K562 (cell line): ENCODE measurements around the gene RASL12. TPM values are rescaled to one million over a fixed set of nuclear protein-coding genes. Genes with fewer than 3 reads are reported as not detected.
A peak's percentile ranks its signal among the peaks of the same experiment; 100 is the strongest.

Source experiments
- CREB1 ChIP-seq, 2 experiments: sonication (generic) in 1 of 2; formaldehyde crosslinking in 1 of 2; IDR thresholded peaks; 2 replicates each; pipeline versions ENCODE4 v1.6.1 to v1.8.0; 2012 to 2022; ENCODE audit warnings: inconsistent platforms in 1 of 2, mild to moderate bottlenecking in 1 of 2, missing genetic modification reagents in 1 of 2, moderate library complexity in 1 of 2
- CTBP1 ChIP-seq: fragments of 450-650 bp; IDR thresholded peaks from 2 replicates; pipeline ENCODE4 v1.6.1; 2016; ENCODE audit warnings: borderline replicate concordance
- DPF2 ChIP-seq: fragments of 450-650 bp; IDR thresholded peaks from 2 replicates; pipeline ENCODE4 v1.6.1; 2016
- E2F6 ChIP-seq, 2 experiments: IDR thresholded peaks; 2 replicates each; pipeline ENCODE4 v1.6.1; 2011; ENCODE audit warnings: borderline replicate concordance in 1 of 2, control low read depth in 1 of 2, low read depth in 1 of 2, low read length in 1 of 2, mild to moderate bottlenecking in 1 of 2, mixed read lengths in 1 of 2, moderate library complexity in 1 of 2; ENCODE audit not compliant: insufficient read depth in 1 of 2, insufficient read length in 1 of 2, poor library complexity in 1 of 2, severe bottlenecking in 1 of 2; ENCODE audit errors: extremely low read depth in 1 of 2
- ETV1 ChIP-seq: fragments of 450-650 bp; conservative IDR thresholded peaks from 2 replicates; pipeline ENCODE4 v1.6.1; 2016; ENCODE audit warnings: missing genetic modification characterization, control low read depth, low read depth, missing compliant biosample characterization
- ETV6 ChIP-seq, 3 experiments: fragments of 150-350 bp in 1 of 3; sonication (generic) in 1 of 3; formaldehyde crosslinking in 1 of 3; IDR thresholded peaks; 2 replicates each; pipeline versions ENCODE4 v1.6.1 to v1.8.0; 2014 to 2022; ENCODE audit warnings: borderline replicate concordance in 2 of 3, low read depth in 2 of 3, antibody characterized with exemption in 1 of 3, low read length in 1 of 3, mild to moderate bottlenecking in 1 of 3, missing genetic modification reagents in 1 of 3
- GABPB1 ChIP-seq: sonication (generic); formaldehyde crosslinking; IDR thresholded peaks from 2 replicates; pipeline ENCODE4 v1.8.0; 2022; ENCODE audit warnings: mild to moderate bottlenecking, missing genetic modification reagents
- JUNB ChIP-seq: fragments of 450-650 bp; formaldehyde crosslinking; conservative IDR thresholded peaks from 2 replicates; pipeline ENCODE4 v1.4.0; 2020; ENCODE audit warnings: mild to moderate bottlenecking
- NCOA1 ChIP-seq: fragments of 450-650 bp; IDR thresholded peaks from 2 replicates; pipeline ENCODE4 v1.6.1; 2016; ENCODE audit warnings: low read depth
- PHF21A ChIP-seq: fragments of 450-650 bp; IDR thresholded peaks from 2 replicates; pipeline ENCODE4 v1.6.1; 2017; ENCODE audit warnings: low read depth, borderline replicate concordance
- SMAD4 ChIP-seq: fragments of 250-450 bp; sonication (Bioruptor Pico); conservative IDR thresholded peaks from 2 replicates; pipeline ENCODE4 v1.8.0; 2021; ENCODE audit warnings: inconsistent platforms, mild to moderate bottlenecking, moderate library complexity
- TAL1 ChIP-seq: fragments of 450-650 bp; IDR thresholded peaks from 2 replicates; pipeline ENCODE4 v1.6.1; 2016; ENCODE audit warnings: mild to moderate bottlenecking
- ZFP1 ChIP-seq: fragments of 450-650 bp; formaldehyde crosslinking; IDR thresholded peaks from 2 replicates; pipeline ENCODE4 v1.4.0; 2020; ENCODE audit warnings: mild to moderate bottlenecking, mixed read lengths
- ZKSCAN3 ChIP-seq: fragments of 250-450 bp; sonication (Bioruptor Pico); IDR thresholded peaks from 2 replicates; pipeline ENCODE4 v1.4.0; 2020
- polyA plus RNA-seq, 8 experiments: library from polyadenylated mRNA; depleted of rRNA in 4 of 8; stranded (reverse) in 5 of 8; unstranded in 3 of 8; fragments of >200 nt; fragmentation: Nextera tagmentation in 2 of 8; fragmentation: Illumina TruSeq in 1 of 8; extraction: Ambion mirVana in 2 of 8; extraction: Trizol in 1 of 8; gene quantifications; 2 replicates each; pipeline versions ENCODE4 v1.2.1 to v1.2.3, GENCODE V29; 2011 to 2014; ENCODE audit warnings: inconsistent platforms in 1 of 8, missing spikeins in 1 of 8
- total RNA-seq, 7 experiments: library from RNA; depleted of rRNA in 6 of 7; stranded (reverse); fragments of >200 nt in 6 of 7; fragmentation: Illumina TruSeq in 2 of 7; extraction: Trizol in 2 of 7; gene quantifications; 2 replicates each; pipeline versions ENCODE4 v1.2.1 to v1.2.3, GENCODE V29; 2011 to 2021; ENCODE audit warnings: low replicate concordance in 1 of 7
- TF ChIP-seq, protein P1 (sequence below): fragments of 450-650 bp; IDR thresholded peaks from 2 replicates; pipeline ENCODE4 v1.6.1; 2017; ENCODE audit warnings: antibody characterized with exemption
- TF ChIP-seq, protein P2 (sequence below): sonication (generic); formaldehyde crosslinking; IDR thresholded peaks from 2 replicates; pipeline ENCODE4 v1.8.0; 2022; ENCODE audit warnings: mild to moderate bottlenecking, missing genetic modification reagents
- TF ChIP-seq, protein P3 (sequence below): sonication (generic); IDR thresholded peaks from 2 replicates; pipeline ENCODE4 v1.6.1; 2016
- TF ChIP-seq, protein P4 (sequence below): sonication (generic); formaldehyde crosslinking; IDR thresholded peaks from 2 replicates; pipeline ENCODE4 v1.8.0; 2022; ENCODE audit warnings: missing genetic modification reagents, mild to moderate bottlenecking, borderline replicate concordance

The RASL12 gene
- total and polyA plus RNA-seq, 9 of the 15 experiments (the other 6 are each of a cell fraction or from before 2014, with no cell fraction given), result not detected

- TF ChIP-seq, protein P1, sequence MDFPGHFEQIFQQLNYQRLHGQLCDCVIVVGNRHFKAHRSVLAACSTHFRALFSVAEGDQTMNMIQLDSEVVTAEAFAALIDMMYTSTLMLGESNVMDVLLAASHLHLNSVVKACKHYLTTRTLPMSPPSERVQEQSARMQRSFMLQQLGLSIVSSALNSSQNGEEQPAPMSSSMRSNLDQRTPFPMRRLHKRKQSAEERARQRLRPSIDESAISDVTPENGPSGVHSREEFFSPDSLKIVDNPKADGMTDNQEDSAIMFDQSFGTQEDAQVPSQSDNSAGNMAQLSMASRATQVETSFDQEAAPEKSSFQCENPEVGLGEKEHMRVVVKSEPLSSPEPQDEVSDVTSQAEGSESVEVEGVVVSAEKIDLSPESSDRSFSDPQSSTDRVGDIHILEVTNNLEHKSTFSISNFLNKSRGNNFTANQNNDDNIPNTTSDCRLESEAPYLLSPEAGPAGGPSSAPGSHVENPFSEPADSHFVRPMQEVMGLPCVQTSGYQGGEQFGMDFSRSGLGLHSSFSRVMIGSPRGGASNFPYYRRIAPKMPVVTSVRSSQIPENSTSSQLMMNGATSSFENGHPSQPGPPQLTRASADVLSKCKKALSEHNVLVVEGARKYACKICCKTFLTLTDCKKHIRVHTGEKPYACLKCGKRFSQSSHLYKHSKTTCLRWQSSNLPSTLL, result no peak
- peak; percentile 40; the same call in 1 of the 2 replicates for TF ChIP-seq DPF2
- TF ChIP-seq JUNB, result no peak
- TF ChIP-seq CTBP1, result peak; percentile 50
- TF ChIP-seq ETV1 (tag), result peak; percentile 51
- no peak for TF ChIP-seq ETV6 (IDR thresholded peaks at IDR 0.05; ENCODE audit: borderline replicate concordance in 1 of 2, low read depth in 2 of 2, low read length in 1 of 2)
- no peak for TF ChIP-seq ETV6 (CRISPR knock-in tag; IDR thresholded peaks at IDR 0.05; ENCODE audit: borderline replicate concordance)
- TF ChIP-seq CREB1 (IDR thresholded peaks at IDR 0.05), result no peak
- TF ChIP-seq CREB1 (CRISPR knock-in tag; IDR thresholded peaks at IDR 0.05), result peak; percentile 49; the same call in 1 of the 2 replicates
- TF ChIP-seq NCOA1, result no peak
- peak; percentile 55 for TF ChIP-seq TAL1
- TF ChIP-seq, protein P2, sequence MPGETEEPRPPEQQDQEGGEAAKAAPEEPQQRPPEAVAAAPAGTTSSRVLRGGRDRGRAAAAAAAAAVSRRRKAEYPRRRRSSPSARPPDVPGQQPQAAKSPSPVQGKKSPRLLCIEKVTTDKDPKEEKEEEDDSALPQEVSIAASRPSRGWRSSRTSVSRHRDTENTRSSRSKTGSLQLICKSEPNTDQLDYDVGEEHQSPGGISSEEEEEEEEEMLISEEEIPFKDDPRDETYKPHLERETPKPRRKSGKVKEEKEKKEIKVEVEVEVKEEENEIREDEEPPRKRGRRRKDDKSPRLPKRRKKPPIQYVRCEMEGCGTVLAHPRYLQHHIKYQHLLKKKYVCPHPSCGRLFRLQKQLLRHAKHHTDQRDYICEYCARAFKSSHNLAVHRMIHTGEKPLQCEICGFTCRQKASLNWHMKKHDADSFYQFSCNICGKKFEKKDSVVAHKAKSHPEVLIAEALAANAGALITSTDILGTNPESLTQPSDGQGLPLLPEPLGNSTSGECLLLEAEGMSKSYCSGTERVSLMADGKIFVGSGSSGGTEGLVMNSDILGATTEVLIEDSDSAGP (CRISPR knock-in tag), result no peak
- TF ChIP-seq SMAD4 (CRISPR knock-in tag), result peak; percentile 44
- TF ChIP-seq, protein P3, sequence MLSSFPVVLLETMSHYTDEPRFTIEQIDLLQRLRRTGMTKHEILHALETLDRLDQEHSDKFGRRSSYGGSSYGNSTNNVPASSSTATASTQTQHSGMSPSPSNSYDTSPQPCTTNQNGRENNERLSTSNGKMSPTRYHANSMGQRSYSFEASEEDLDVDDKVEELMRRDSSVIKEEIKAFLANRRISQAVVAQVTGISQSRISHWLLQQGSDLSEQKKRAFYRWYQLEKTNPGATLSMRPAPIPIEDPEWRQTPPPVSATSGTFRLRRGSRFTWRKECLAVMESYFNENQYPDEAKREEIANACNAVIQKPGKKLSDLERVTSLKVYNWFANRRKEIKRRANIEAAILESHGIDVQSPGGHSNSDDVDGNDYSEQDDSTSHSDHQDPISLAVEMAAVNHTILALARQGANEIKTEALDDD, result no peak
- no peak for TF ChIP-seq ZFP1 (CRISPR knock-in tag)
- TF ChIP-seq GABPB1 (CRISPR knock-in tag), result 0 out of 2 replicates have a peak, but pooled peaks have one; percentile 36
- TF ChIP-seq PHF21A, result no peak
- TF ChIP-seq E2F6 (IDR thresholded peaks at IDR 0.05; ENCODE audit: borderline replicate concordance in 1 of 2, extremely low read depth in 1 of 2, insufficient read depth in 1 of 2, insufficient read length in 1 of 2, low read depth in 1 of 2, low read length in 1 of 2, poor library complexity in 1 of 2, severe bottlenecking in 1 of 2), result no peak
- TF ChIP-seq, protein P4, sequence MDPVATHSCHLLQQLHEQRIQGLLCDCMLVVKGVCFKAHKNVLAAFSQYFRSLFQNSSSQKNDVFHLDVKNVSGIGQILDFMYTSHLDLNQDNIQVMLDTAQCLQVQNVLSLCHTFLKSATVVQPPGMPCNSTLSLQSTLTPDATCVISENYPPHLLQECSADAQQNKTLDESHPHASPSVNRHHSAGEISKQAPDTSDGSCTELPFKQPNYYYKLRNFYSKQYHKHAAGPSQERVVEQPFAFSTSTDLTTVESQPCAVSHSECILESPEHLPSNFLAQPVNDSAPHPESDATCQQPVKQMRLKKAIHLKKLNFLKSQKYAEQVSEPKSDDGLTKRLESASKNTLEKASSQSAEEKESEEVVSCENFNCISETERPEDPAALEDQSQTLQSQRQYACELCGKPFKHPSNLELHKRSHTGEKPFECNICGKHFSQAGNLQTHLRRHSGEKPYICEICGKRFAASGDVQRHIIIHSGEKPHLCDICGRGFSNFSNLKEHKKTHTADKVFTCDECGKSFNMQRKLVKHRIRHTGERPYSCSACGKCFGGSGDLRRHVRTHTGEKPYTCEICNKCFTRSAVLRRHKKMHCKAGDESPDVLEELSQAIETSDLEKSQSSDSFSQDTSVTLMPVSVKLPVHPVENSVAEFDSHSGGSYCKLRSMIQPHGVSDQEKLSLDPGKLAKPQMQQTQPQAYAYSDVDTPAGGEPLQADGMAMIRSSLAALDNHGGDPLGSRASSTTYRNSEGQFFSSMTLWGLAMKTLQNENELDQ (CRISPR knock-in tag), result no peak
- no peak for TF ChIP-seq ZKSCAN3 (CRISPR knock-in tag)
Measured at GRCh38 chr15:65110676-65111292, 43.0 kb upstream of the RASL12 start (continued).
